Renal cortex interstitium (tissue), 11 donors: ENCODE measurements around the gene PTTG1. TPM values are rescaled to one million over a fixed set of nuclear protein-coding genes. Genes with fewer than 3 reads are reported as not detected.

Experiments
- DNase-seq, 11 donors: peaks; one replicate each; pipeline ENCODE4 v3.0.0-alpha.2; 2013; ENCODE audit warnings: low read depth in 9 of 11, low spot score in 4 of 11; ENCODE audit errors: extremely low read depth in 1 of 11
- polyA plus RNA-seq, 3 donors: library from polyadenylated mRNA; unstranded; fragments of 120-200 nt; gene quantifications; one replicate each; pipeline ENCODE4 v1.2.1, GENCODE V29; 2013; ENCODE audit not compliant: insufficient read length in 3 of 3

PTTG1 gene
- polyA plus RNA-seq, 3 donors, result 59.6 to 83.6 (median 81.7) TPM

DNA sequence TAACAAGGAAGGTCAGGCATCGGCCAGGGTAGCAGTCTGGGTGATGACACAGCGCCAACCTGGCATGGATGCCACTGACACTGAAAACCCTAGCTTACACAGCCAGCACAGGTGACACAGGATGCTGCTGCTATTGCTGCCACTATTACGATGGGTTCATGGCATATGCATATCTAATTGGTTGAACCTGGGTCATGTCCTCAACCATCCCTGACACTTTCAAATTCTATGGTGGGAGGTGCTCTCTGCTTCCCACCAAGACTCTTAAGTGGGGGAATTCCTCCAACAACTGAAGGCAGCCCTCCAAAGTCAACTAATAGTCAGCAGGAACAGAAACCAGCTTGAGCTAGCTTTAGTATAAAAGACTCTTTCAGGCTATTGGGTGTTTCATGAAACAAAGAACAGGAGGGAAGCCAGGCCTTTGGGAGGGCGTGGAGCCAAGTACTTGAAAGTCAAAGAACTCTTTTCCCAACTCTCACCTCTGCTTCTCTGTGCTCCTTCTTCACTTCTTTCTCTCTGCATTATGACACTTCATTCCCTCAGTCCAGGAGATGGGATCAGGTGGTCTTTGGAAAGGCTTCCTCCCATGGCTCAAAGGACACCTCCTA lies 21.3 kb downstream of the PTTG1 start:
- no peak for DNase-seq

DNA sequence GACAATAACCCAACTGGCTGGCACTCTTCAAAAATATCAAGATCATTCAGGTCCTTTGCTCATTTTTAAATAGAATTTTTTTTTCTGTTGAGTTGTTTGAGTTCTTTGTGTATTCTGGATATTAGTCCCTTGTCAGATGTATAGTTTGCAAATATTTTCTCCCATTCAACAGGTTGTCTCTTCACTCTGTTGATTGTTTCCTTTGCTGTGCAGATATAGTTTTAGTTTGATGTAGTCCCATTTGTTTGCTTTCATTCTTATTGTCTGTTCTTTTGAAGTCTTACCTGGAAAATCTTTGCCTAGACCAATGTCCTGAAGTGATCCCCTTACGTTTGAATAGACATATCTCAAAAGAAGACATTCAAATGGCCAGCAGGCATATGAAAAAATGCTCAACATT lies 22.8 kb downstream of the PTTG1 start:
- no peak for DNase-seq

DNA sequence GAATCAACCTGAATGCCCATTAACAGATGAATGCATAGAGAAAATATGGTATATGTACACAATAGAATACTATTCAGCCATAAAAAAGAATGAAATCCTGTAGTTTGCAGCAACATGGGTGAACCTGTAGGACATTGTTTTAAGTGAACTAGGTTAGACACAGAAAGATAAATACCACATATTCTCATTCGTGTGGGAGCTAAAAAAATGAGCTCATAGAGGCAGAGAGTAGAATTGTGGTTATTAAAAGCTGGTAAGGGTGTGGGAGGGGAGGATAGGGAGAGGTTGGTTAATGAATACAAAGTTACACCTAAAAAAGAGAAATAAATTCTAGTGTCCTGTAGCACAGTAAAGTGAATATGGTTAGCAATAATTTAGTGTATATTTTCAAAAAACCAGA lies 23.5 kb downstream of the PTTG1 start:
- DNase-seq, result no peak

DNA sequence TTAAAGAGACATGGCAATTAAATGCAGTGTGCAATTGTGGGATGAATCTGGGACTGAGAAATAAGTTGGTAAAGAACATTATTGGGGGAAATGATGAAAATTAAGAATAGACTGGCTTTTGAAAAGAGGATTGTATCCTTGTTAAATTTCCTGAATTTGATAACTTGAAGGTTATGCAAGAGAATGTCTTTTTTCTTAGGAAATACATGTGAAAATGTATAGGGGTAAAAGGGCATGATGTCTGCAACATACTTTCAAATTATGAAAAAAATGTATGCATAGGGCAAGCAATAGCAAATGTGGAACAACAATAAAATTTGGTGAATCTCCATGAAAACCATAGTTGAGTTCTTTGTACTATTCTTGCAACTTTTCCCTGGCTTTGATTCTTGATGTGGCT lies 24.1 kb downstream of the PTTG1 start:
- DNase-seq, result no peak

DNA sequence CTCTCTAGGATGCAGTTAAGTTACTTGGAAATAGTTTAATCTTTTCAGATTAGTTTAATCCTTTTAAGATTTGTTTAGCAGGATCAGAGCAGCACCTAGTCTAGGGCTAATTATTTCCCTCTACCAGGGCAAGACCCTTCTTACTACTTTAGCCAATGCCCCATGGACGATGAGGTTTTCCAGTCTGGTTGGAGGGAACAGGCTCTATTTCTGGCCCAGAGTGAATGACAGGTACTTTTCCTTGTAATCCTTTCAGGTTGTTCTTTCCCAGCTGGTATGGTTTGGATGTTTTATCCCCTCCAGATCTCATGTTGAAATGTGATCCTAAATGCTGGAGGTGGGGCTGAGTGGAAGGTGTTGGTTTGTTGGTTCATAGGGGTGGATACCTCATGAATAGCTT lies 27.2 kb downstream of the PTTG1 start:
- DNase-seq, result no peak

DNA sequence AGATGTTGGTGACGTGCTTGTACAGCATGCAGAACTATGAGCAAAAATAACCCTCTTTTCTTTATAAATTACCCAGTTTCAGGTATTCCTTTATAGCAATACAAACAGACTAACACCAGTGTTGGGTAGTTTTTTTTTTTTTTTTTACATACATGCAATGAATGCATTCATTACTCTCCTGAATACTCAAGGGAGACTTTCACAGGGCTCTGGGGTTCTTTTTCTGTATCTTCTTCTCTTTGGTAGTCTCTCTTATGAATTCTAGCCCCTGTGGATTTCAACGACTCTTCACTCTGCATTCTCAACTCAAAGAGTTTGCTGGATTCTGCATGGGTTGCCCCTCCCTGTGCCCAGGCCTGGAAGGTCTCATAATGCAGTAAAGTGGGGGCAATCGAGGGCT lies 27.8 kb downstream of the PTTG1 start:
- no peak for DNase-seq

DNA sequence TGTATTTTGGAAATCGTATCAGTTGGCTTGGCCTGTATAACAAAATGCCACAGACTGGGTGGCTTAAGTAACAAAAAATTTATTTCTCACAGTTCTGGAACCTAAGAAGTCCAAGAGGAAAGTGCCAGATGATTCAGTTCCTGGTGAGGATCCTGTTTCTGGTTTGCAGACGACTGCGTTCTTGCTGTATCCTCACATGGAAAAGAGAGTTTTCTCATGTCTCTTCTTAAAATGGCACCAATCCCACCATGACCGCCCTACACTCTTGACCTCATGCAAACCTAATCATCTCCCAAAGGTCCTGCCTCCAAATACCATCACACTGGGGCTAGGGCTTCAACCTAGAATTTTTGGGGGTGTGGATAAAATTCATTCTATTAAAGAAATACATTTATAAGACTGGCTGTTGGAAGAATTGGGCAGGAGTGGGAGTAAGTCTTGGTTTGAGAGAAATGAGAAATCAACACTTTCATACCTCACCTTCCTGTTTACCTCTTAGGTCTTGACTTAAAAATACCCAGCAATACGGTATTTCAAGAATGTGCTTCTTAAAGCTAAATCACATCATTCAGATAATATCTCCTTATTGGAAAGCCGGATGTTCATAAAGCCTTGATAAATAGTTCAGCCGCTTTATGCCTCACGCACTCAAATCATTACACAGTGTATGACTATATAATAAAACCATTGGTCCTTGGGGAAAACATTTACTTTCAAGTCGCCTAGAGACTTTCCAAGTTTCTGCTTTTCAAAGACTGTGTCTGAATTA lies 28.7 kb downstream of the PTTG1 start:
- no peak for DNase-seq

DNA sequence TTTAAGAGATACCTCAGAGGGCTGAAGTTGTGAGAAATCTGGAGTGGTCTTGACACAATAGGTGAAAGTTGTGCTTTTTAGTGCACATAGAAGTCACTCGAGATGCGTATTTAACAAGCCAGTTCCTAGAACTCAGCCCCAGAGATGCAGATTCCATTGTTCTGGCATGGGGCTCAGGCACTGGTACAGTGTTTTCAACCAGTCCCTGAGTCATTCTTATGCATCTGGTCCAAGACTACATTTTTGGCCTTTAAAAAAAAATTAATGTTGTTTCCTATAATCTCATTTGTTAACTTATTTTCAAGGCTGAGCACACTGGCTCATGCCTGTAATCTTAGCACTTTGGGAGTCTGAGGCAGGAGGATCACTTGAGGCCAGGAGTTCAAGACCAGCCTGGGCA lies 29.6 kb downstream of the PTTG1 start:
- no peak for DNase-seq

DNA sequence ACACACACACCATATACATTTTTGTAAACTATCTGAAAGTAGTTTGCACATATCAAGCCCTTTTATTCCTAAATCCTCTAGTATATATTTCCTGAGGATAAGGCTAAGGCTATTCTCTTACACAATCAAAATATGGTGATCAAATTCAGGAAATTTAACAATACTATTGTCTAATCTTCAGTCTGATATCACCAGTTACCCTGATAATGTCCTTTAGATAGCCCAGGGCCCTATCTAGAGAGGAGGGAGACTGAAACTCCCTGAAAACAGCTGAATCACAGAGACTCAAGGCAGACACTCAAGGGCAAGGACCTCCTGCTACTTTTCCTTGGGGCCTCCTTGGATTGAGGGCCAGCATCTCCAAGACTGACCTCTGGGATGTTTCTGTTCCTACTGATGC lies 30.4 kb downstream of the PTTG1 start:
- DNase-seq, result no peak

DNA sequence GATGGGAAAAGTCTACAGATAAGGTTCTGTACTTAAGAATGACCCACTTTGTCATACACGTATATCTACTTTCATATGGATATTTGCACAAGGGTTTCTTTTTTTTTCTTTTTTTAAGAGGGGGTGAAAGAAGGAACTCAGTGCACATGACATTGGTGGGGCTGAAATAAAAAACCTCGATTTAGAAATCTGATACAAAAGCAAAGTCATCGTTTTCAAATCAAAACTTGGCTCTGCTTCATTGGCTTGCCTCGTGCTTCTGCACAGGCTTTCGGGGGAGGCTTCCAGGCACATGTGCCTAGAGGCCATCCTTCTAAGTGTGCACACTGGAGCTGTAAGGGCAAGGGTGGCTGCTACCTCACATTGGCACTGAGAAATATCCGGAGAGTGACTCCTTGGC lies 31.1 kb downstream of the PTTG1 start:
- no peak for DNase-seq

DNA sequence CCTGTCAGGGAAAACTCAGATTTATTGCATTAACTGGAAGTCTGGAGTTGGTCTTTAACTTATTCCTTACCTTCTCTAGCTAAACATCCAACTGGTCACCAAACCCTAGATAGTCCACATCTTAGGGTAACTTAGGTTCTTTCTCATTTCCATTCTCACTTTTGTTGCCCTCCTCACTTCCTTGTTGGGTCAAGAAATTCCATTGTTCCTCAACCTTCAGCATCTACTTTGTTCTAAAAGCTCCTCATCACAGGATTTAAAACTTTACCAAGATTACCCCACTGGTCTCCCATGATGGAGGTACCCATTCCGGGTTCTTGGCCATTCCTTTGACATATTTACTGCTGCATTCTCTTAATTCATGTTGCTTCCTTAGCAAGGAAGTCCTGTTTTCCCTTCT lies 32.1 kb downstream of the PTTG1 start:
- no peak for DNase-seq

DNA sequence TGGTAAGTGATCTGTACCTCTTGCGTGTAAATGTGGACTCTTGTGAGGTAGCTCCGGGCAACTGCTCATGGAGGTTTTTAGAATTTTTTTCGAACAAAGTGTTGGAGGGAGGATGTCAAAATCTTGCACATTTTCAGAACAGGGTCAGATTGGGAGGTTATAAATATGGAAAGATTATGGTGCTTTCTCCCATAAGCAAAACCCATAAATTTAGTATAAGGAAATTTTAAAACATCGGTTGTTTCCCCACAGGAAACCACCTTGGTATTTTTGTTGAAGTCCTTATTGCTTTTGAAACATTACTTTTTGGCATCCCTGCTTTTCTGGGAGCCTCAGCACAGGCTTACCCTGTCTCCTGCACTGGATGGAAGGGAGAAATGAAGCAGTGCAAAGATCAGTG lies 33.9 kb downstream of the PTTG1 start:
- no peak for DNase-seq

DNA sequence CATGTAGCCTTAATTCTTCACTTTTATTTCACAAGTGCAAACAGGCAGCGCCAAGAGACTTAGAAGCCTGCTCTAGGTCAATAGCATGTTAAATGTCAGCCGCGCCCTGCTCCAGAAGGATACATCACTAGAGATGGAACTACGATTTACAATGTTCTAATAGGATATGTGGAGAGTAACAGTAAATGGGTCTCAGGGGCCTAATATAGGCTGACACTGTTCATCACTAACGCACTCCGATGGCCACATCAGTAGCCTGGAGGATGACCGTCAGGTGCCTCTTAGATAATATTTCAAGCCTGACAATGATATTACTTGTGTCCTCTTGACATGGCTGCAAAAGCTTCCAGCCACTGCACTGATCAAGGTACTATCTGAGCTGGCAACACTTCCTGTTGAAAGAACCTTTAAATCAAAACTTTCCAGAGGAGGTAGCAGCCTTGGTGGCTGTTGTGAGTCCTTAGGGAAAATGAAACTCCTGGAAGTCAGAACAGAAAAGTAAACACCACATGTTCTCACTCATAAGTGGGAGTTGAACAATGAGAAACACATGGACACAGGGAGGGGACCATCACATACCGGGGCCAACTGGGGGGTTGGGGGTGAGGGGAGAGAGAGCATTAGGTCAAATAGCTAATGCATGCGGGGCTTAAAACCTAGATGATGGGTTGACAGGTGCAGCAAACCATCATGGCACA lies 35.0 kb downstream of the PTTG1 start:
- DNase-seq, result no peak

DNA sequence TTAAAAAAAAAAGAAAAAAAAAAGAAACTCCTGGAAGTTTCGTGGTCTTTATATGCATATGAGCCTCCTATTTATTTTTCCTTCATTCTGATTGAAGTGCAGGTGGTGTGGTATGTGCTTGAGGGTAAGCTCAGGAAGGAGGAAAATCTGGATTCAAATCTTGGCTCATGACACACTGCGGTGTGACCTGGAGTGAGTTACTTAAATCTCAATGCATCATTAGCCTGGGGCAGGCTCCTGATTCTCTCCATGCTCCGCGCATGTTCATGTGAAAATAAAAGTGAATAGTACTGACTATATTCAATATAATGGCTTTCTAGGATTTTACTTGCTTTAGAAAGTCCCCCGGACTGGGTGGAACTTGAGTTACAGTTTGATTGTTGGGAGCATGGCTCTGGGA lies 35.6 kb downstream of the PTTG1 start:
- no peak for DNase-seq

DNA sequence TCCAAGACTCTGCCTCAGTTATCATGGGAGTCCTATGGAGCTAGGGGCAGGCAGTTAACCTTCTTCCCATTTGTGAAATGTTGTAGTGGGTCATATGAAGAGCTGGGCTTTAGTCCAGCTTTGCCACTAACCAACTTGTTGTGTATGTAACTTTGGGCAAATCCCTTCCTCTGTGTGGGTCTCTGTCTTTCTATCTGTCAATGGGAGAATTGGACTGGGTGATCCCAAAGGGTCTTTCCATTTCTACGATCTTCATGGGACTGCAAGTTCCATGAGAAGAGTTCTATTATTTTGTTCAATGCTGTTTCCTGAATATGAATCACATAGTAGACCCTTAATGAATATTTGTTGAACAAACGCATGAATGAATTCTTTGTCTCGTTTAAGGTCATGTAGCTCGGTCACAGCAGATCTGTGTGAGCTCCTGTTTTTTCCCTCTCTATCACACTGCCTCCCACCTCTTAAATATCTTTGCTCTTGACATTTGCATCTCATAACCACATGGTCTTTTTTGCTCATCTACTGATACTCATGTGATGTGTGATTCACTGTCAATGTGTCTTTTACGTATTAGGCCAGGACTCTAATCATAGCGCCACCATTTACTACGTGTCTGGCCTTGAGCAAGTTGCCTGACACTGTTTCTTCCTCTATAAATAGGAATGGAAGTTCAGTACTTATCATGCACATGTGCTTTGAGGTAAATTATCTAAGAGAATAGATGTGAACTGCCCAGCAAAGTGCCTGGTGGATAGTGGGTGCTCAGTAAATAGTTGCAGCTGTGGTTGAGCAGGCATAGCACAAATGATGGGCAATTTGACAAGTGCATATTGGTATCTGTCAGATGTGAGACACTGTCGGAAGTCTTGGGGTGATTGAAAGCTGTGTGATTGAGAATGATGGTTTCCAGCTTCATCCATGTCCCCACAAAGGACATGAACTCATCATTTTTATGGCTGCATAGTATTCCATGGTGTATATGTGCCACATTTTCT lies 37.4 kb downstream of the PTTG1 start:
- DNase-seq, result no peak

DNA sequence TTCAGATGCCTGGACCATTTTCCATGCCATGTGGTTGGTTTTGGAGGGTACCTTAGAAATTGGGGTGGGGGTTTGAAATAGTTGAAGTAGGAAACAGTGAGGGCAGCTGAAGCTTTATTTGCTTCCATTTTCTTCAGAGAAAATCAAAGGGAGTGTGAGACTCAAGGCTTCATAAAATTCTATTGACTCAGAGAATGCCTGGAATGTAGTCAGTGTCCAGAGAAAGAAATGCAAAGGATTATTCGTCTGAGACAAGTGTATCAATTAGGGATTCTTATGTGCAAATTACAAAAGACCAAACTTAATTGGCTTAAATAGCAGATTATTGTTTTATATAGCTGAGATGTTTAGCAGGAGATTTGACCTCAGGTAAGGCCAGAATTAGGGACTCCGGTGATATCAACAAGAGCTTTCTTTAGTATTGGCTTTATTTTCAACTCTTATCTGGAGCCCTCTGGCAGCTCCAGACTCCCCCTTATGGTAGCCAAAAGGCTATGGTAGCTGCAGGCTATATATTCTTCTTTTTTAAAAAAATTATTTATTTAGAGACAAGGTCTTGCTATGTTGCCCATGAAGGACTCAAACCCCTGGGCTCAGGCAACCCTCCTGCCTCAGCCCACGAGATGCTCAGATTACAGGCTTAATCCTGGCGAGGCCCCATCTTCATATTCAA lies 38.9 kb downstream of the PTTG1 start:
- DNase-seq, result no peak

DNA sequence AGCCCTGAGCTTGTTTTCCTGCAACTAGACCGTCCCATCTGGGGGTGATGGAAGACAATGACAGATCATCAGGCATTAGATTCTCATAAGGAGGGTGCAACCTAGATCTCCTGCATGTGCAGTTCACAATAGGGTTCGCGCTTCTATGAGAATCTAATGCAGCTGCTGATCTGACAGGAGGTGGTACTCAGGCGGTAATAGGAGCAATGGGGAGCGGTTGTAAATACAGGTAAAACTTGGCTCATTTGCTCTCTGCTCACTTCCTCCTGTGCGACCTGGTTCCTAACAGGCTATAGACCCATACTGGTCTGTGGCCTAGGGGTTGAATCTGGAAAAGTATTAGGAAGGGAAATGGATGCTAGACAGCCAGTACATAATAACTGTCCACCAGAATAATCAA lies 39.7 kb downstream of the PTTG1 start:
- DNase-seq, result no peak

DNA sequence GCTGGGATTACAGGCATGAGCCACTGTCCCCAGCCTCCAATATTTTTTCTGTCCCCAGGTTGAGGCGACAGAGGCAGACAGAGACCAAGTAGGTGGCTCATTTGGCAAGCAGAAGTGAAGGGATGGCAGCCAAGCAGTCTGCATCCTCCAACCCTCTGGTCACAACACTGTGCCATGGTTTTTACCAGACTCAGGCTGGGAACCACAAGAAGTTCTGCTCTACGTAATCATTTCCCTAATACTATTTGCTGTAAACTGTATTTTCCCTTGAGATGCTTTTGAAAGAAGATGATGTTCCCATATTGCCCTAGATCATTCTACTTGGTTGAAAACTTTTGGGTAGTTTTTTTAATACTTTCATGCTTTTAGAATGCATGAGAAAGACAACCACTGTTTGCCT lies 40.5 kb downstream of the PTTG1 start:
- no peak for DNase-seq

DNA sequence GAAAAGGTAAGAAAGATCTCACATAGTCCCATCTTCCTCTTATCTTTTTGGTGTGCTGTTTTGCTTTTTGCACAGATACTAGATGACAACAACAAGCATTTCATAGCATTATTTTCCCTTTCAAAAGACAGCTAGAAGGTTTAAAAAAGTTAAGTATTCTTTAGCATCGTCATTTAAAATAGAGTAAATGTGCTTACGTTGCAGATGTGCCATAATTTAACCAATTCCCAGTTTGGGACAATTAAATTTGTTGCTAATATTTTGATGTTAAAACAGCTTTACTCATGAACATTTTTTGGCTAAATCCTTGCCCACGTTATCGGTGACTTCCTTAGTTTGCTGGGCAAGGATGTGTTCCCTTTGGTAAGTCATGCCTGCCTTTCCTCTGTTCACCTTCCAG lies 41.6 kb downstream of the PTTG1 start:
- DNase-seq, result no peak
